ENCODE measurements around the gene NCKIPSD.

The NCKIPSD gene

GRCh38 chr3:48634661-48635221 is 51.0 kb downstream of the NCKIPSD start:
- peak overlapping the region; percentile 89 for H3K27ac ChIP-seq
- peak; percentile 55 for DNase-seq (ENCODE audit: low spot score)
- ChIA-PET POLR2A (ENCODE audit: low non-redundant PET) (no interaction called here), CTCF (interaction anchor here (2.5 kb wide), 1 partner anchor 10 kb away, joined by 12 read pairs; no protein-coding TSS in a partner anchor)
- no peak for TF ChIP-seq CTCF (conservative IDR thresholded peaks at IDR 0.05; ENCODE audit: low read depth)

- H3K27ac ChIP-seq: peak overlapping the region; percentile 89
- TF ChIP-seq CTCF (conservative IDR thresholded peaks at IDR 0.05; ENCODE audit: low read depth): no peak
- CTCF ChIA-PET: interaction anchor here (1.1 to 2.5 kb wide), 2 partner anchors 9 to 23 kb away, joined by 3 to 12 read pairs; no protein-coding TSS in a partner anchor
- POLR2A ChIA-PET (ENCODE audit: low non-redundant PET): no interaction called here
- DNase-seq (ENCODE audit: low spot score): no peak
Measured at GRCh38 chr3:48633743-48634142, 52.0 kb downstream of the NCKIPSD start.

DNA sequence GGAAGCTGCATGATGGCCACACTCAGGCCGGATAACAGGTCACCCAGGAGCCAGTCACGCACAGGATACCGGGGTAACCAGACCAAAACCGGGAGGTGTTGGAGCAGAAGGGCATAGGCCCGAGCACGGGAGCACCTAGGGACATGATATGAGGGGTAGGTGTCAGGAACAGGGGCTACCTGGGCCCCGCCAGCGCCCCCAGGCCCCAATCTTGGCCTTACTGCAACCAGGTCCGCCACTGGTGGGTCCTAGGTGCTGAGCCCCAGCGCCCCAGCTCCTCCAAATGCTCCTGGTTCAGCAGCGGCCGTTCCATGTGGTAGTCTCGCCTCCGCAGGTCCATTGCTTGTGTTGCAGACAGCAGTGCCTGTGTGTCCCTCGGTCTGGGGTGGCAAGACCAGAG is 52.5 kb downstream of the NCKIPSD start:
- DNase-seq (ENCODE audit: low spot score): no peak
- ChIA-PET POLR2A (ENCODE audit: low non-redundant PET) (no interaction called here), CTCF (interaction anchor here (1.1 kb wide), 1 partner anchor 23 kb away, joined by 3 read pairs; no protein-coding TSS in a partner anchor)
- no peak for TF ChIP-seq CTCF (conservative IDR thresholded peaks at IDR 0.05; ENCODE audit: low read depth)
- H3K27ac ChIP-seq: peak overlapping the region; percentile 89

DNA sequence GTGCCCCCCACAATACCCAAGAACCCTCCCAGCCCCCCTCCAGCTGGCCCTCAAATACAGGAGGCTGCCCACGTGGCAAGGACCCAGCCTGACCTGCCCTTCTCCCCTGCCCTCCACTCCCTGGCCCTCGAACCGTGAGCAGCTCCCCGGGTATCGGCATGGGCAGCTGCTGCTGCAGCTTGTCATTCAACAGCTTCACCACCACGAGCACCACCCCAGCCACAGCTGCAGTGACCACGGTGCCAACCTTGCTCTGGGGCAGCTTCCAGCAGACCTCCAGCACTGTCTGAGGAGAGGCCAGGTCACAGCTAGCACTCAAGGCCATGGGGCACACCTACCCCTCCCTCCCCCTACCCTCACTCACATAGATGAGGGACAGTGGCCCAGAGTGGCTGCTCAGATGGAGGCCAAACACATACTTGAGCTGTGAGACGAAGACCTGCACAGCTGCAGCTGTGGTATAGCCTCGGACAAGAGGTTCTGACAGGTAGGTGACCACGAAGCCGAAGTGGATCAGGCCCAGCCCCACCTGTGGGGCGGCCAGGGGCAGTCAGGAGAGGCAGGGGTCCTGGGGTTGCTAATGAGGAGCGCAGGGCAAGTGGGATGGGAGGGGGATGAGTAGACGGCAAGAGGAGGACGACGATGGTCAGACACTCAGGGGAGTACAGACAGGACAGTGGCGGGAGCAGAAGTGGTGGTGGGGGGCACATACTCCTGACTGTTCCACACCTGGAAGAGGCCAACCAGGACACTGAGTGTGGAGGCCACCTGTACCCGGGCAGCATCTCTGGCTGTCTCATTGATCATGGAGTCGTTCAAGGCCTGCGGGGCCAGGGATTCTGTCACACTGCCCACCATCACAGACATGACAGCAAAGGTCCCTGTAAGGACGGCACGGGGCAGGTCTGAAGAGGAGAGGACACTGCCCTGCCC is 53.9 kb downstream of the NCKIPSD start:
- no peak for DNase-seq (ENCODE audit: low spot score)
- peak overlapping the region; percentile 89 for H3K27ac ChIP-seq
- POLR2A ChIA-PET (ENCODE audit: low non-redundant PET): no interaction called here
- CTCF ChIA-PET: no interaction called here
- no peak for TF ChIP-seq CTCF (conservative IDR thresholded peaks at IDR 0.05; ENCODE audit: low read depth)

DNA sequence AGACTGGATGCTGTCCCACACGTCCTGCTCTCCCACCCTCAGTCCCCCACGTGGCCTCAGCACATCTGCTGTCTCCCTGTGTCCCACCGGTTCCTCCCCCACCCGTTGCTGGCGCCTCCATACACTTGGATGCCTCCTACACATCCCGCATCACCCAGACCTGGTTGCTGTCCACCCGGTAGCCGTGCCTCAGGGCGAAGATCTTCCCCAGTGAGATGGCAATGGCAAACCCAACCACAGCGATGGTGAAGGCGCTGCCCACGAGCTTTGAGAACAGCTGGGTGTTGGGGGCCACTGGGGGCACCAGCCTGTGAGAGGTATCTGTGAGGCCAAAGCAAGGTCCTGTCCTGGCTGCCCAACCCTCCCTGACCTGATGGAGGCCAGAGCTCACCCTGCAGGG is 54.9 kb downstream of the NCKIPSD start:
- no peak for TF ChIP-seq CTCF (conservative IDR thresholded peaks at IDR 0.05; ENCODE audit: low read depth)
- POLR2A ChIA-PET (ENCODE audit: low non-redundant PET): no interaction called here
- CTCF ChIA-PET: no interaction called here
- peak overlapping the region; percentile 89 for H3K27ac ChIP-seq
- no peak for DNase-seq (ENCODE audit: low spot score)

DNA sequence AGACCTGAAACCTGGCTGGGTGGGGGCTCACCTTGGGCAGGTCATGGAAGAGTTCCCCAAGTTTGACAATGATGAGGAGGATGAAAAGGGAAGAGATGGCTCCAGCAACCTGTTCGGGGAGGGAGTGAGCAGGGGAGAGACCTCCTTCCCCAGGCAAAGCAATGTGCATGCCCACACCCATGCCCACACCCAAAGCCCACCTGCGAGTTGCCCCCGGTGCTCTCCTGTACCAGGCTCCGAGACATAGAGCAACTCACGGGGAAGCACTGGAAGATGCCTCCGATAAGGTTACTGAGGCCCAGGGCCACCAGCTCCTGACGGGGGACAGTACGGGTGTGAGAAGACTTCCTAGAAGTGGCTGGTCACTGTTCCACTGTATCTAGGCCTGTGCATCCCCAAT is 55.3 kb downstream of the NCKIPSD start:
- ChIA-PET CTCF (no interaction called here), POLR2A (ENCODE audit: low non-redundant PET) (no interaction called here)
- H3K27ac ChIP-seq: peak overlapping the region; percentile 89
- no peak for TF ChIP-seq CTCF (conservative IDR thresholded peaks at IDR 0.05; ENCODE audit: low read depth)
- DNase-seq (ENCODE audit: low spot score): no peak
